ENCODE measurements around the gene PIGT. TPM values are rescaled to one million over a fixed set of nuclear protein-coding genes. Genes with fewer than 3 reads are reported as not detected.

The PIGT gene
- 12.8 and 18.8 TPM in 2 replicates for total RNA-seq

DNA sequence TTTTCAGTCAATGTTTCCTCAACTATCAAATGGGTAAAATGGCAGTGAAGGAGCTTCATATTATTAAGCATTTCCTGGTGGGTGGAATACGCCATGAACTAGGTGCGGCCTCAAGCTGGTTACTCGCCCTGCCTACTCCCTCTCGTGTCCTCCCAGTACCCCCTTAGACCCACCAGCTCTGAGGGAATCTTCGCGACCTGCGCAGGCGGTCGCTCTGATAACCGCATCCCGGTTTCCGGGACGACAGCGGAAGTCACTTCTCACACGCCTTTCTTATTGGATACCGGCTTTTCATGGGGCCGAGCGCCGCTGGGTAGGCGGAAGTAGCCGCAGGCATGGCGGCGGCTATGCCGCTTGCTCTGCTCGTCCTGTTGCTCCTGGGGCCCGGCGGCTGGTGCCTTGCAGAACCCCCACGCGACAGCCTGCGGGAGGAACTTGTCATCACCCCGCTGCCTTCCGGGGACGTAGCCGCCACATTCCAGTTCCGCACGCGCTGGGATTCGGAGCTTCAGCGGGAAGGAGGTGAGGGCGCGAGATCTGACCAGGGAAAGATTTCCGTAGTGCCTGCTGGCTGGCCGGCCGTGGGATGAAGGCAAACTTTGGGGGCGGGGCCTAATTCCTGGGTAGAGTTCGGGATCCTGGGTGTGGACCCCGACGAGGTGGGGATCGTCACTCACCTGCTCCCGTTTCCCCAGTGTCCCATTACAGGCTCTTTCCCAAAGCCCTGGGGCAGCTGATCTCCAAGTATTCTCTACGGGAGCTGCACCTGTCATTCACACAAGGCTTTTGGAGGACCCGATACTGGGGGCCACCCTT, at the start of gene PIGT:
TSS of gene PIGT (plus strand) at position 320 of the 816 bp plus-strand sequence. CDS start at position 336, 16 bp downstream.

DNA sequence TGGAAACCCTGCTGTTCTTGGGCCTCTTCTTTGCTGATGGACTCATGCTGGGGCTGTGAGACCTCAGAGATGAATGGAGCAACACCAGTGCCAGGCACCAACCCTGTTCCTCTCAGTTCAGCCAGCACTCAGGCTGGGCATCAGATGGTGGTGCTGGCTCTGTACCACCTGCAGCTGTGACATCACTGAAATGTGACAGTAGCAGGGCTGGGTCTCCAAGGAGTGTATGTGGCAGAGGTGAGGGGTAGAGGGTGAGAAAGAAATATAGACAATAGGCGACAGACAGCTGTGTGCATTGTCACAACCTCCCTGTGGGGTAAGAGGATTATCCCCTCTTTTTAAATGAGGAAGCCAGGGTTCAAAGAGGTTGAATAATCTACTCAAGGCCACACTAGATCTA, 37.8 kb upstream of the PIGT start, which contains the start of gene TP53TG5:
TSS of gene TP53TG5 (minus strand) at position 135 of the 400 bp plus-strand sequence. CDS start at position 46, 89 bp downstream.

GRCh38 chr20:45407783-45408645, 7.9 kb upstream of the PIGT start, which contains the start of gene DBNDD2:
DBNDD2 (plus strand) TSS chr20:45408289; CDS start chr20:45408468, 179 bp downstream.

GRCh38 chr20:45469336-45470261, 53.7 kb downstream of the PIGT start, which contains the start of gene WFDC2:
WFDC2 (plus strand) TSS chr20:45469753; CDS start chr20:45469782, 29 bp downstream.

Other genes starting within 250 kb of the PIGT start
- not detected in 2 replicates for gene PI3, start 241.2 kb upstream of the PIGT start, total RNA-seq
- not detected in 2 replicates for gene SEMG1, start 209.1 kb upstream of the PIGT start, total RNA-seq
- gene SEMG2, start 194.8 kb upstream of the PIGT start, total RNA-seq, result not detected in 2 replicates
- not detected in 2 replicates for gene SLPI, start 161.6 kb upstream of the PIGT start, total RNA-seq
- not detected in 2 replicates for gene RBPJL, start 109.3 kb upstream of the PIGT start, total RNA-seq
- not detected in 2 replicates for gene MATN4, start 107.8 kb upstream of the PIGT start, total RNA-seq
- 23.4 and 38.3 TPM in 2 replicates for gene SDC4, start 67.7 kb upstream of the PIGT start, total RNA-seq
- 14.3 and 16.6 TPM in 2 replicates for gene SYS1, start 53.0 kb upstream of the PIGT start, total RNA-seq
- gene TP53TG5, start 37.8 kb upstream of the PIGT start, total RNA-seq, result not detected in 2 replicates
- 11.4 and 12.6 TPM in 2 replicates for gene DBNDD2, start 7.9 kb upstream of the PIGT start, total RNA-seq
- gene WFDC2, start 53.6 kb downstream of the PIGT start, total RNA-seq, result not detected in 2 replicates
- gene SPINT3, start 99.5 kb downstream of the PIGT start, total RNA-seq, result not detected in 2 replicates
- not detected in 2 replicates for gene WFDC6, start 123.3 kb downstream of the PIGT start, total RNA-seq
- not detected in 2 replicates for gene EPPIN, start 131.3 kb downstream of the PIGT start, total RNA-seq
- gene WFDC8, start 163.1 kb downstream of the PIGT start, total RNA-seq, result not detected in 2 replicates
- not detected in 2 replicates for gene WFDC10A, start 213.6 kb downstream of the PIGT start, total RNA-seq
- not detected in 2 replicates for gene WFDC9, start 215.1 kb downstream of the PIGT start, total RNA-seq

All from epithelial cell of umbilical artery (primary cell).